ENCODE measurements around the gene ZNFX1.
"Not testable (repeated sequence)": the region's sequence is repeated elsewhere in the genome, so short reads cannot be mapped to it uniquely, and the experiment has no call there.

Gene ZNFX1

GRCh38 chr20:49247792-49248191, 30.1 kb downstream of the ZNFX1 start:
- DNase-seq: no peak

- DNase-seq: no peak
Measured at GRCh38 chr20:49247169-49247723, 30.6 kb downstream of the ZNFX1 start.

GRCh38 chr20:49245921-49246740, 31.7 kb downstream of the ZNFX1 start:
- peak; percentile 51 for DNase-seq

GRCh38 chr20:49237531-49237930, 40.3 kb downstream of the ZNFX1 start:
- DNase-seq: no peak

GRCh38 chr20:49236301-49236700, 41.6 kb downstream of the ZNFX1 start:
- DNase-seq: no peak

- DNase-seq: no peak
Measured at GRCh38 chr20:49234831-49235230, 43.0 kb downstream of the ZNFX1 start.

- no peak for DNase-seq
Measured at GRCh38 chr20:49233226-49233625, 44.6 kb downstream of the ZNFX1 start.

- DNase-seq: no peak
Measured at GRCh38 chr20:49231471-49231870, 46.4 kb downstream of the ZNFX1 start.

- DNase-seq: no peak
Measured at GRCh38 chr20:49230561-49231133, 47.2 kb downstream of the ZNFX1 start.

GRCh38 chr20:49230021-49230420, 47.8 kb downstream of the ZNFX1 start:
- DNase-seq: no peak

GRCh38 chr20:49229381-49229780, 48.5 kb downstream of the ZNFX1 start:
- no peak for DNase-seq

- DNase-seq: no peak
Measured at GRCh38 chr20:49228676-49229075, 49.2 kb downstream of the ZNFX1 start.

- DNase-seq: no peak
Measured at GRCh38 chr20:49225896-49226295, 52.0 kb downstream of the ZNFX1 start.

- DNase-seq: no peak
Measured at GRCh38 chr20:49219924-49220831, 57.7 kb downstream of the ZNFX1 start.

- peak; percentile 99 for DNase-seq
Measured at GRCh38 chr20:49219091-49219923, 58.5 kb downstream of the ZNFX1 start, which contains the start of gene DDX27. Gene DDX27, plus strand, starts transcription at chr20:49219416. Its CDS starts 33 bp downstream, at chr20:49219449.

GRCh38 chr20:49218739-49219090, 59.1 kb downstream of the ZNFX1 start:
- not testable (repeated sequence) for DNase-seq

- DNase-seq: peak; percentile 88
Measured at GRCh38 chr20:49216991-49217578, 60.8 kb downstream of the ZNFX1 start.

- DNase-seq: no peak
Measured at GRCh38 chr20:49215232-49215631, 62.6 kb downstream of the ZNFX1 start.

- no peak for DNase-seq
Measured at GRCh38 chr20:49214571-49214970, 63.3 kb downstream of the ZNFX1 start.

GRCh38 chr20:49210757-49211110, 67.1 kb downstream of the ZNFX1 start:
- no peak for DNase-seq

GRCh38 chr20:49210101-49210756, 67.6 kb downstream of the ZNFX1 start:
- no peak for DNase-seq
